Neural crest cell (in vitro differentiated cells): ENCODE data around the gene SPOCK3. TPM values are rescaled to one million over a fixed set of nuclear protein-coding genes. Genes with fewer than 3 reads are reported as not detected.

Experiments used
- DNase-seq: peaks from one replicate; pipeline ENCODE4 v3.0.0; 2021; ENCODE audit warnings: low read depth, mixed read lengths, low spot score
- H3K27ac Mint-ChIP-seq: one replicate; pipeline ENCODE4 v1.8.0; 2021; ENCODE audit warnings: mild to moderate bottlenecking, mixed read lengths; ENCODE audit not compliant: unreplicated experiment
- H3K27me3 Mint-ChIP-seq: 2 replicates; pipeline ENCODE4 v1.8.0; 2021; ENCODE audit warnings: low read depth, mild to moderate bottlenecking, mixed read lengths
- H3K36me3 Mint-ChIP-seq: 2 replicates; pipeline ENCODE4 v1.8.0; 2021; ENCODE audit warnings: low read depth, mild to moderate bottlenecking, mixed read lengths
- H3K4me1 Mint-ChIP-seq: 2 replicates; pipeline ENCODE4 v1.8.0; 2021; ENCODE audit warnings: mixed read lengths
- H3K4me3 Mint-ChIP-seq: one replicate; pipeline ENCODE4 v1.8.0; 2021; ENCODE audit warnings: mild to moderate bottlenecking, mixed read lengths
- H3K9me3 Mint-ChIP-seq: 2 replicates; pipeline ENCODE4 v1.8.0; 2021; ENCODE audit warnings: mixed read lengths
- CTCF ChIP-seq: fragments of 200-600 bp; sonication (generic); conservative IDR thresholded peaks from 2 replicates; pipeline ENCODE4 v1.5.0; 2021; ENCODE audit warnings: antibody characterized with exemption, mild to moderate bottlenecking
- total RNA-seq: library from RNA; stranded (reverse); gene quantifications from 2 replicates; pipeline ENCODE4 v1.2.1, GENCODE V29; 2021

Gene SPOCK3
- total RNA-seq, 1 donor from 2014 or later: 0.56 TPM

GRCh38 chr4:167111622-167112021 is 122.7 kb downstream of the SPOCK3 start:
- no peaks in the 10 kb centered on the region for H3K36me3 Mint-ChIP-seq
- H3K27me3 Mint-ChIP-seq: peaks cover 5% of the 10 kb centered on the region

DNA sequence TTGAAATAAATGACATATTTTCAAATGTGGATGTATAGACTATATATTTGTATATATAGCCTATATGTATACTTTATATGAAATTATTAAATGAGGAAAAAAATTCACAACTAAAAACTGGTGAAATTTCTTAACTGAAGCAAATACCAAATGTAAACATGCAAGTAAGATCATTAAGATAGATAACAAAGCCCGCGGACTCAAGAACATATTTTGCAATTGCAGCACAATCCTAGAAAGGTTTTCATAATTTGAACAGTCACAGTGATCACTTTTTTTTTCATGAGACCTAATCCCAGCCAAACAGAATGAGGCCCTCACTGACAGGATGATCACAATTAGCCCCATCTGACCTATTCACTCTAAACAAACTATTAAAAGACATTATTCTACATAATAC is 123.2 kb downstream of the SPOCK3 start:
- no peak for TF ChIP-seq CTCF
- Mint-ChIP-seq H3K27me3 (peaks cover 5% of the 10 kb centered on the region), H3K36me3 (no peaks in the 10 kb centered on the region), H3K4me3 (no peak overlapping the region), H3K27ac (no peak overlapping the region), H3K4me1 (no peaks in the 10 kb centered on the region), H3K9me3 (peaks cover 8% of the 10 kb centered on the region)
- no peak for DNase-seq

More at GRCh38 chr4:167111622-167112021, 122.7 kb downstream of the SPOCK3 start:
- Mint-ChIP-seq H3K9me3 (peaks cover 8% of the 10 kb centered on the region), H3K27ac (no peak overlapping the region), H3K4me1 (no peaks in the 10 kb centered on the region), H3K4me3 (no peak overlapping the region)
- DNase-seq: no peak
- TF ChIP-seq CTCF: no peak

DNA sequence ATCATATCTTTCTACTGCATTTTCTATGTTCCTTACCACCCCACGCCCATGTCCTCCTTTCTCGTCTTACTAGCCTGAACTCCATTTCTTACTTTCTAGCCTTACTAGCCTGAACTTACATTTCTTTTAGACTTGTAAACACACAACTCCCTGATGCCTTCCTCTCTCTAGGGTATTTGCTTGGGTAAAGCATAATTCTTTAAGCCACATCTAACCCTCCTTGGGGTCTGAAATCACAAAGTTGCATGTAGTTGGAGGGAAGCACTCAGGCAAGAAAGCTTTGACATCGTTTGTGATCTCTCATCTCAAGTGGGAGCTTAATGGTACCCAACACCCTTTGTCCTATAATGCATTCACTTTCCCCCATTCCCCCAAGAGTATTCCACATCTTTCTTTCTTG is 124.4 kb downstream of the SPOCK3 start:
- Mint-ChIP-seq H3K27me3 (peaks cover 5% of the 10 kb centered on the region), H3K27ac (no peak overlapping the region), H3K4me1 (no peaks in the 10 kb centered on the region), H3K4me3 (no peak overlapping the region), H3K36me3 (no peaks in the 10 kb centered on the region), H3K9me3 (peaks cover 8% of the 10 kb centered on the region)
- no peak for DNase-seq
- TF ChIP-seq CTCF: no peak

DNA sequence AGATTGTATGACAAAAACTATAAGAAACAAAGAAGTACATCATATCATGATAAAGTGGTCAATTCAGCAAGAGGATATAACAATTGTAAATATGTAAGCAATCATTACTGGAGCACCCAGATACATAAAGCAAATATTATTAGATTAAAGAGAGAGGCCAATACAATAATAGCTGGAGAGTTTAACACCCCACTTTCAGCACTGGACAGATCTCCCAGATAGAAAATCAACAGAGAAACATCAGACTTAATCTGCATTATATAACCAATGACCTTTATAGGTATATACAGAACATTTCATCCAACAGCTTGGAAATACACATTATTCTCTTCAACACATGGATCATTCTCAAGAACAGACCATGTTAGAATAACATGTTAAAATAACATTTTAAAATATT is 128.4 kb downstream of the SPOCK3 start:
- DNase-seq: no peak
- Mint-ChIP-seq H3K27me3 (peaks cover 5% of the 10 kb centered on the region), H3K4me1 (no peaks in the 10 kb centered on the region), H3K27ac (no peak overlapping the region), H3K36me3 (no peaks in the 10 kb centered on the region), H3K4me3 (no peak overlapping the region), H3K9me3 (peaks cover 5% of the 10 kb centered on the region)
- no peak for TF ChIP-seq CTCF

- no peak for TF ChIP-seq CTCF
- peaks cover 3% of the 10 kb centered on the region for H3K27me3 Mint-ChIP-seq
- no peak for DNase-seq
- no peaks in the 10 kb centered on the region for H3K36me3 Mint-ChIP-seq
- H3K9me3 Mint-ChIP-seq: peaks cover 2% of the 10 kb centered on the region
- H3K27ac Mint-ChIP-seq: no peak overlapping the region
- H3K4me1 Mint-ChIP-seq: peaks cover 5% of the 10 kb centered on the region
- H3K4me3 Mint-ChIP-seq: no peak overlapping the region
Observed at GRCh38 chr4:167102475-167102874, 131.8 kb downstream of the SPOCK3 start.

DNA sequence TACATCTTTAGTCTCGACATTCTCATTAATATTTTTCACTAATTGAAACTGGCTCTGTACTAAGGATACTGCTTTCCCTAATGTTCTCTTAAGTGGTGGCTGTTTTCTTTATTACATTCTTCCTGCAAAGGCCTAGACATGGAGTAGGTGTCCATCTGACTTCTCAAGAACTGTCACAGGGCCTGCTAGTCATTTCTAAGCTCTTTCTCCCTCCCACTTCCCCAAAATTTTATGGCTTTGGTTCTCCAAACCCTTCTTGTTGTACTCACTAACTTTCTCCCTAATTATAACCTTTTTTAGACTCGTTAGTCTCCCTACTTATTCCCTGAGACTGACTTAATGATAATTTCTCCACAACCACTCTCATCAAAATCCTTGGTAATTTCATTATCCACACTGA is 133.3 kb downstream of the SPOCK3 start:
- Mint-ChIP-seq H3K27me3 (no peaks in the 10 kb centered on the region), H3K4me1 (peaks cover 5% of the 10 kb centered on the region), H3K27ac (no peak overlapping the region), H3K4me3 (no peak overlapping the region), H3K9me3 (no peaks in the 10 kb centered on the region), H3K36me3 (no peaks in the 10 kb centered on the region)
- TF ChIP-seq CTCF: no peak
- no peak for DNase-seq
